H1 (cell line): ENCODE data around the gene PRDX5. TPM values are rescaled to one million over a fixed set of nuclear protein-coding genes. Genes with fewer than 3 reads are reported as not detected.

ENCODE experiments used
- ASH2L ChIP-seq: fragments of 200-600, 300-600 bp; sonication (generic); IDR thresholded peaks from one replicate; pipeline ENCODE4 v1.7.1; 2017; ENCODE audit warnings: low read length
- ATF3 ChIP-seq: IDR thresholded peaks from 2 replicates; pipeline ENCODE4 v1.6.1; 2011; ENCODE audit warnings: low read depth, mild to moderate bottlenecking, low read length; ENCODE audit not compliant: insufficient read depth
- BACH1 ChIP-seq: IDR thresholded peaks from 2 replicates; pipeline ENCODE4 v1.6.1; 2012; ENCODE audit warnings: low read length, improper control_type of control experiment
- BCL11A ChIP-seq, 2 experiments: IDR thresholded peaks; one replicate each; pipeline ENCODE4 v1.6.1; 2011; ENCODE audit warnings: low read depth in 2 of 2, low read length in 2 of 2, mild to moderate bottlenecking in 2 of 2
- CHD1 ChIP-seq: IDR thresholded peaks from 2 replicates; pipeline ENCODE4 v1.6.1; 2012; ENCODE audit warnings: low read depth, low read length, improper control_type of control experiment
- CTBP2 ChIP-seq: IDR thresholded peaks from 2 replicates; pipeline ENCODE4 v1.7.0; 2011; ENCODE audit warnings: borderline replicate concordance, mild to moderate bottlenecking, moderate library complexity, mixed read lengths, low read length; ENCODE audit not compliant: insufficient read depth, insufficient read length
- EGR1 ChIP-seq: IDR thresholded peaks from 2 replicates; pipeline ENCODE4 v1.6.1; 2011; ENCODE audit warnings: low read depth, low read length, borderline replicate concordance
- HDAC2 ChIP-seq, 2 experiments: fragments of 300-600 bp in 1 of 2; sonication (generic) in 1 of 2; IDR thresholded peaks; 2 replicates each; pipeline ENCODE4 v1.6.1; 2011 to 2012; ENCODE audit warnings: low read depth in 2 of 2, low read length in 2 of 2, mild to moderate bottlenecking in 2 of 2, moderate library complexity in 2 of 2, borderline replicate concordance in 1 of 2, inconsistent platforms in 1 of 2
- KDM4A ChIP-seq: IDR thresholded peaks from one replicate; pipeline ENCODE4 v1.7.1; 2012; ENCODE audit warnings: low read depth, mild to moderate bottlenecking, moderate library complexity, low read length, inconsistent platforms; ENCODE audit not compliant: severe bottlenecking
- MAX ChIP-seq: IDR thresholded peaks from 2 replicates; pipeline ENCODE4 v1.6.1; 2012; ENCODE audit warnings: inconsistent platforms
- RBBP5 ChIP-seq: IDR thresholded peaks from 2 replicates; pipeline ENCODE4 v1.7.1; 2012; ENCODE audit warnings: low read depth, mild to moderate bottlenecking, inconsistent platforms, low read length, moderate library complexity, borderline replicate concordance
- SP4 ChIP-seq: IDR thresholded peaks from 2 replicates; pipeline ENCODE4 v1.6.1; 2012; ENCODE audit warnings: low read length, inconsistent platforms
- TAF1 ChIP-seq: IDR thresholded peaks from 2 replicates; pipeline ENCODE4 v1.6.1; 2011; ENCODE audit warnings: mild to moderate bottlenecking, low read depth, low read length
- TBP ChIP-seq: IDR thresholded peaks from 2 replicates; pipeline ENCODE4 v1.6.1; 2011; ENCODE audit warnings: low read depth, low read length, improper control_type of control experiment
- polyA plus RNA-seq, 7 experiments: library from polyadenylated mRNA; depleted of rRNA in 3 of 7; stranded (reverse) in 5 of 7; unstranded in 2 of 7; fragments of >200 nt in 5 of 7; fragments of 200-250 nt in 2 of 7; gene quantifications; 1 replicate in 5 of 7; 2 replicates in 1 of 7; 4 replicates in 1 of 7; pipeline versions ENCODE4 v1.2.1 to v1.2.3, GENCODE V29; 2011 to 2013; ENCODE audit warnings: missing spikeins in 2 of 7, mixed read lengths in 2 of 7
- total RNA-seq: library from RNA; stranded (reverse); fragmentation: NEBNext Ultra II Directional; extraction: Animal tissue kit (Norgen Biotek cat#: 25700); gene quantifications from 2 replicates; pipeline ENCODE4 v1.2.1, GENCODE V29; 2021
- TF ChIP-seq, protein P1 (sequence below): IDR thresholded peaks from 2 replicates; pipeline ENCODE4 v1.6.1; 2012; ENCODE audit warnings: low read length, inconsistent platforms

The PRDX5 gene
- total and polyA plus RNA-seq, 2 of the 8 experiments (the other 6 are each of a cell fraction or from before 2014, with no cell fraction given), result 201 to 582 TPM

DNA sequence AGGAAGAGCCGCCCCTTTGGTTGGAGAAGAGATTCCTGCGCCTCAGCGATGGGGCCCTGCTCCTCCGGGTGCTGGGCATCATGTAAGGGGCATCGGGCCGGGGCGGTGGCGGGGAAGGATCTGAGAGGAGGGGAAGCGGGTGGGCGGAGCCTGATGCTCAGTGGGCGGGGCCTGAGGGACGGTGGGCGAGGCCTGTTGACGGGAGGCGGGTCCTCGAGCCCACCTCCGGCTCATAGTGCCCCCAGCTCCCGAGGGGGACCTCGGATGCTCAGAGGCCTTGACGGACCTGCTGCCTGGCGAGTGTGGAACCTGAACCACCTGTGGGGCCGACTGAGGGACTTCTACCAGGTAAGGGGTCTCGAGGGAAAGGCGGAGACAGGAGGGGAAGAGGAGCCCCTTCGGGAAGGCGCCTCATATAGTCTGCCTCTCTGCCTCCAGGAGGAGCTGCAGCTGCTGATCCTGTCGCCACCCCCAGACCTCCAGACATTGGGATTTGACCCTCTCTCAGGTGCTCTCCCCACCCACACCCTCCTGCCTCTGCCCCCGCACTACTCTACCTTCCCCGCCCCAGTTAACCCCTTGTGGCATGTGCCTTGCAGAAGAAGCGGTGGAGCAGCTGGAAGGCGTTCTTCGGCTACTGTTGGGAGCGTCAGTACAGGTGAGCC lies 22.9 kb downstream of the PRDX5 start (continued):
- TF ChIP-seq ATF3 (no peak), BCL11A (IDR thresholded peaks at IDR 0.05; ENCODE audit: low read depth in 2 of 2, low read length in 2 of 2) (no peak), ASH2L (peak; percentile 21), BACH1 (no peak), EGR1 (peak; percentile 83), SP4 (peak; percentile 75; the same call in 1 of the 2 replicates), KDM4A (peak; percentile 93), TAF1 (no peak; the same call in 1 of the 2 replicates), MAX (peak; percentile 33), RBBP5 (no peak), TBP (peak; percentile 11; the same call in 1 of the 2 replicates), CTBP2 (no peak), CHD1 (no peak), HDAC2 (IDR thresholded peaks at IDR 0.05; ENCODE audit: borderline replicate concordance in 1 of 2, low read depth in 2 of 2, low read length in 2 of 2) (no peak)
- TF ChIP-seq, protein P1, sequence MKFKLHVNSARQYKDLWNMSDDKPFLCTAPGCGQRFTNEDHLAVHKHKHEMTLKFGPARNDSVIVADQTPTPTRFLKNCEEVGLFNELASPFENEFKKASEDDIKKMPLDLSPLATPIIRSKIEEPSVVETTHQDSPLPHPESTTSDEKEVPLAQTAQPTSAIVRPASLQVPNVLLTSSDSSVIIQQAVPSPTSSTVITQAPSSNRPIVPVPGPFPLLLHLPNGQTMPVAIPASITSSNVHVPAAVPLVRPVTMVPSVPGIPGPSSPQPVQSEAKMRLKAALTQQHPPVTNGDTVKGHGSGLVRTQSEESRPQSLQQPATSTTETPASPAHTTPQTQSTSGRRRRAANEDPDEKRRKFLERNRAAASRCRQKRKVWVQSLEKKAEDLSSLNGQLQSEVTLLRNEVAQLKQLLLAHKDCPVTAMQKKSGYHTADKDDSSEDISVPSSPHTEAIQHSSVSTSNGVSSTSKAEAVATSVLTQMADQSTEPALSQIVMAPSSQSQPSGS, result no peak
